Esophagus muscularis mucosa (tissue), 4 donors: ENCODE data around the gene TBC1D10A. TPM values are rescaled to one million over a fixed set of nuclear protein-coding genes. Genes with fewer than 3 reads are reported as not detected.

Experiments
- DNase-seq: peaks from one replicate; pipeline ENCODE4 v3.0.0-alpha.2; 2017; ENCODE audit errors: extremely low spot score
- H3K27ac ChIP-seq, 4 donors: fragments of 200-600 bp; sonication (generic); replicated peaks in 1 of 4; 1 replicate in 3 of 4; 2 replicates in 1 of 4; pipeline ENCODE4 v1.5.1; 2016 to 2019; ENCODE audit warnings: mild to moderate bottlenecking in 1 of 4
- H3K27me3 ChIP-seq, 4 donors: fragments of 200-600 bp; sonication (generic); one replicate each; pipeline versions ENCODE4 v1.5.1 to v1.6.0; 2016 to 2019
- H3K36me3 ChIP-seq, 4 donors: fragments of 200-600 bp; sonication (generic); one replicate each; pipeline ENCODE4 v1.5.1; 2016 to 2019
- H3K4me1 ChIP-seq, 4 donors: fragments of 200-600 bp; sonication (generic); one replicate each; pipeline ENCODE4 v1.5.1; 2016 to 2019
- H3K4me3 ChIP-seq, 4 donors: fragments of 200-600 bp; sonication (generic); 1 replicate in 2 of 4; 2 replicates in 2 of 4; pipeline ENCODE4 v1.5.1; 2016 to 2019; ENCODE audit warnings: mild to moderate bottlenecking in 4 of 4, moderate library complexity in 1 of 4
- H3K9me3 ChIP-seq, 4 donors: fragments of 200-600 bp; sonication (generic); 1 replicate in 3 of 4; 2 replicates in 1 of 4; pipeline ENCODE4 v1.5.1; 2016 to 2019
- CTCF ChIP-seq, 3 experiments: fragments of 200-600 bp in 2 of 3; fragments of 450-650 bp in 1 of 3; sonication (generic) in 2 of 3; IDR thresholded peaks; one replicate each; pipeline ENCODE4 v1.5.1; 2017 to 2019; ENCODE audit warnings: antibody characterized with exemption in 3 of 3, mild to moderate bottlenecking in 2 of 3, moderate library complexity in 1 of 3
- EP300 ChIP-seq: sonication (generic); formaldehyde crosslinking; IDR thresholded peaks from one replicate; pipeline ENCODE4 v1.6.1; 2017; ENCODE audit warnings: antibody characterized with exemption
- POLR2A ChIP-seq: fragments of 450-650 bp; IDR thresholded peaks from one replicate; pipeline ENCODE4 v1.6.1; 2017; ENCODE audit warnings: antibody characterized with exemption, moderate library complexity, mild to moderate bottlenecking, low read depth
- POLR2AphosphoS5 ChIP-seq, 2 donors: sonication (generic); formaldehyde crosslinking; IDR thresholded peaks; one replicate each; pipeline ENCODE4 v1.6.1; 2017; ENCODE audit warnings: antibody characterized with exemption in 2 of 2
- WGBS: methylation state at CpG from one replicate; pipeline ENCODE4 v1.1.5; 2018; 5-methylcytosine and 5-hydroxymethylcytosine counted together
- intact Hi-C: fragments of 100-400 bp; cut with DNase I; formaldehyde crosslinking; loops from one replicate; pipeline ENCODE4 v1.15.1; 2023
- total RNA-seq, 4 donors: library from RNA; depleted of rRNA; stranded (reverse); fragments of >200 nt; gene quantifications; one replicate each; pipeline versions ENCODE4 v1.1.0 to v1.2.1, GENCODE V29; 2016

TBC1D10A gene
- total RNA-seq, 4 donors from 2014 or later = 29.5 to 40.3 (median 38.0) TPM

GRCh38 chr22:30310881-30311771, 15.6 kb downstream of the TBC1D10A start:
- H3K9me3 ChIP-seq = no peaks in the 10 kb centered on the region
- TF ChIP-seq EP300 (no peak), POLR2AphosphoS5 (IDR thresholded peaks at IDR 0.05) (peak; percentile 81 to 84)
- intact Hi-C loops = no loop called here
- H3K27me3 ChIP-seq = no peaks in the 10 kb centered on the region
- H3K27ac ChIP-seq = peak overlapping the region; percentile 86 to 93 (median 86)
- 35% methylated on average over 8 of the region's 8 CpGs for WGBS
- peaks cover 90 to 100% (median 99%) of the 10 kb centered on the region in 4 donors for H3K4me1 ChIP-seq
- peak; percentile 93 for DNase-seq
- peaks cover 0 to 6% (median 4%) of the 10 kb centered on the region in 4 donors for H3K36me3 ChIP-seq
- H3K4me3 ChIP-seq = peak overlapping the region; percentile 16 to 26 (median 22)

- intact Hi-C loops = no loop called here
- WGBS = 44% methylated on average over 7 of the region's 7 CpGs
- Histone ChIP-seq H3K27me3 (no peaks in the 10 kb centered on the region), H3K9me3 (no peaks in the 10 kb centered on the region), H3K36me3 (peaks cover 0 to 4% (median 0%) of the 10 kb centered on the region in 4 donors), H3K27ac (peak overlapping the region; percentile 86 to 93 (median 86)), H3K4me3 (no peak overlapping the region), H3K4me1 (peaks cover 92 to 100% (median 99%) of the 10 kb centered on the region in 4 donors)
- TF ChIP-seq POLR2AphosphoS5 (IDR thresholded peaks at IDR 0.05) = peak; percentile 50 to 72
- no peak for TF ChIP-seq CTCF (IDR thresholded peaks at IDR 0.05)
- DNase-seq = no peak
Observed at GRCh38 chr22:30309951-30310741, 16.6 kb downstream of the TBC1D10A start.

- H3K4me3 ChIP-seq = no peak overlapping the region
- intact Hi-C loops = no loop called here
- H3K4me1 ChIP-seq = peaks cover 96 to 100% (median 99%) of the 10 kb centered on the region in 4 donors
- no peak for DNase-seq
- peaks cover 0 to 5% (median 2%) of the 10 kb centered on the region in 4 donors for H3K36me3 ChIP-seq
- no peak for TF ChIP-seq CTCF (IDR thresholded peaks at IDR 0.05)
- no peak for TF ChIP-seq POLR2A
- WGBS = 56% methylated on average over 3 of the region's 5 CpGs
- no peaks in the 10 kb centered on the region for H3K9me3 ChIP-seq
- H3K27ac ChIP-seq = peak overlapping the region; percentile 76 to 93 (median 87)
- no peaks in the 10 kb centered on the region for H3K27me3 ChIP-seq
Observed at GRCh38 chr22:30308518-30309230, 18.1 kb downstream of the TBC1D10A start.

- Histone ChIP-seq H3K9me3 (no peaks in the 10 kb centered on the region), H3K36me3 (peaks cover 0 to 11% (median 7%) of the 10 kb centered on the region in 4 donors), H3K4me3 (no peak overlapping the region), H3K27ac (peak overlapping the region; percentile 76 to 93 (median 84)), H3K4me1 (peaks cover 100% of the 10 kb centered on the region in 4 donors), H3K27me3 (no peaks in the 10 kb centered on the region)
- intact Hi-C loops = no loop called here
- TF ChIP-seq POLR2A (no peak), CTCF (IDR thresholded peaks at IDR 0.05) (no peak), EP300 (no peak), POLR2AphosphoS5 (IDR thresholded peaks at IDR 0.05) (no peak)
- no peak for DNase-seq
- WGBS = 52% methylated on average over 2 of the region's 2 CpGs
Observed at GRCh38 chr22:30308093-30308492, 18.6 kb downstream of the TBC1D10A start.
